ENCODE results near the gene ESYT1.
A peak's percentile ranks its signal among the peaks of the same experiment; 100 is the strongest.
"Not testable (repeated sequence)": the region's sequence is repeated elsewhere in the genome, so short reads cannot be mapped to it uniquely, and the experiment has no call there.

Gene ESYT1

GRCh38 chr12:56129206-56129941 lies 1.3 kb downstream of the ESYT1 start:
- peak; percentile 85 for DNase-seq

GRCh38 chr12:56129942-56130495 lies 2.0 kb downstream of the ESYT1 start:
- DNase-seq: no peak

GRCh38 chr12:56130876-56131275 lies 2.8 kb downstream of the ESYT1 start:
- no peak for DNase-seq

- no peak for DNase-seq
Measured at GRCh38 chr12:56134897-56135296, 6.8 kb downstream of the ESYT1 start.

GRCh38 chr12:56137853-56138571 lies 9.9 kb downstream of the ESYT1 start:
- no peak for DNase-seq

GRCh38 chr12:56141946-56142784 lies 14.1 kb downstream of the ESYT1 start:
- DNase-seq: no peak

GRCh38 chr12:56143217-56143616 lies 15.2 kb downstream of the ESYT1 start:
- DNase-seq: no peak

GRCh38 chr12:56143870-56144269 lies 15.8 kb downstream of the ESYT1 start:
- no peak for DNase-seq

- DNase-seq: no peak
Measured at GRCh38 chr12:56145217-56145616, 17.1 kb downstream of the ESYT1 start.

- DNase-seq: no peak
Measured at GRCh38 chr12:56146492-56147460, 18.7 kb downstream of the ESYT1 start.

- no peak for DNase-seq
Measured at GRCh38 chr12:56150563-56150962, 22.5 kb downstream of the ESYT1 start.

GRCh38 chr12:56151672-56152131 lies 23.6 kb downstream of the ESYT1 start:
- DNase-seq: peak; percentile 64

GRCh38 chr12:56152132-56152755 lies 24.2 kb downstream of the ESYT1 start, which contains the start of gene MYL6B:
TSS of gene MYL6B (plus strand) at chr12:56152587. CDS start at chr12:56153919, 1,332 bp downstream.
- DNase-seq: peak; percentile 92

GRCh38 chr12:56152756-56153677 lies 24.9 kb downstream of the ESYT1 start:
- DNase-seq: no peak

GRCh38 chr12:56153678-56154065 lies 25.6 kb downstream of the ESYT1 start:
- no peak for DNase-seq

GRCh38 chr12:56154246-56154771 lies 26.2 kb downstream of the ESYT1 start:
- DNase-seq: no peak

- no peak for DNase-seq
Measured at GRCh38 chr12:56154818-56155217, 26.8 kb downstream of the ESYT1 start.

GRCh38 chr12:56155256-56155845 lies 27.3 kb downstream of the ESYT1 start:
- no peak for DNase-seq

- not testable (repeated sequence) for DNase-seq
Measured at GRCh38 chr12:56156464-56157200, 28.6 kb downstream of the ESYT1 start.

Data from activated gamma-delta T cell treated with Interleukin-2 at 50 U/mL for 16 hours (primary cell).